ENCODE results near the gene LCN10.
"Not testable (repeated sequence)": the region's sequence is repeated elsewhere in the genome, so short reads cannot be mapped to it uniquely, and the experiment has no call there.

Gene LCN10

DNA sequence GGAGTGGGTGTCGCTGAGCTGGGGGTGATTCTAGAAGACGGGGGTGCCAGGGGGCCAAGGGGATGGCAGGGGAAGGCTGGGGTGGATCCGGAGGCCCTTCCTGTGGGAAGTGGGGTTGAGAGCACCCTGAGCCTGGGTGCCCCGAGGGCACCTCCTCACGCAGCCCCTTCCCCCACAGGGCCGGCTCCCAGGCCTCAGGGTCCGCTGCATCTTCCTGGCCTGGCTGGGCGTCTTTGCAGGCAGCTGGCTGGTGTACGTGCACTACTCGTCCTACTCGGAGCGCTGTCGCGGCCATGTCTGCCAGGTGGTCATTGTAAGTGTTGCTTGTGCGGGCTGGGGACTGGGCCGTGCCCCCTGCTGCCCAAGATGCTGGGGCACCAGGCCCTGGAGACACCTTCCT, 25.3 kb downstream of the LCN10 start:
- DNase-seq, result no peak

DNA sequence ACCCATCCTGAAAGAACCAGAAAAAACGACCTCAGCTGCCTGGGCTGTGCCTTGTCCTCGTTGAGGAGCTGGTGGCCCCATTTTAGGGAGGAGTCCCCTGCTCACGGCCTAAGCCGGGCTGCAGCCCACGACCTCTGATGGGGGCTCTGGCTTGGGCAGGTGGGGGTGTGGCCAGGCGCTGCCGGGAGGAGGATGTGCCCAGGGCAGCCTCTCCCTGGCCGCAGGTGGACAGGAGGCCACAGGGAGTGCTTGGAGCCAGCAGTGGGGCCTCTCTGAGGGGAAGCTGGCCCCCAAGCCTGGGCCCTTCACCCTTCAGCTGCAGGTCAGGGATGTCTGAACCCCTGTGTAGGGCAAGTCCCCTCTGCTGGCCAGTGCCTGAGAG, 27.9 kb downstream of the LCN10 start:
- DNase-seq, result no peak

DNA sequence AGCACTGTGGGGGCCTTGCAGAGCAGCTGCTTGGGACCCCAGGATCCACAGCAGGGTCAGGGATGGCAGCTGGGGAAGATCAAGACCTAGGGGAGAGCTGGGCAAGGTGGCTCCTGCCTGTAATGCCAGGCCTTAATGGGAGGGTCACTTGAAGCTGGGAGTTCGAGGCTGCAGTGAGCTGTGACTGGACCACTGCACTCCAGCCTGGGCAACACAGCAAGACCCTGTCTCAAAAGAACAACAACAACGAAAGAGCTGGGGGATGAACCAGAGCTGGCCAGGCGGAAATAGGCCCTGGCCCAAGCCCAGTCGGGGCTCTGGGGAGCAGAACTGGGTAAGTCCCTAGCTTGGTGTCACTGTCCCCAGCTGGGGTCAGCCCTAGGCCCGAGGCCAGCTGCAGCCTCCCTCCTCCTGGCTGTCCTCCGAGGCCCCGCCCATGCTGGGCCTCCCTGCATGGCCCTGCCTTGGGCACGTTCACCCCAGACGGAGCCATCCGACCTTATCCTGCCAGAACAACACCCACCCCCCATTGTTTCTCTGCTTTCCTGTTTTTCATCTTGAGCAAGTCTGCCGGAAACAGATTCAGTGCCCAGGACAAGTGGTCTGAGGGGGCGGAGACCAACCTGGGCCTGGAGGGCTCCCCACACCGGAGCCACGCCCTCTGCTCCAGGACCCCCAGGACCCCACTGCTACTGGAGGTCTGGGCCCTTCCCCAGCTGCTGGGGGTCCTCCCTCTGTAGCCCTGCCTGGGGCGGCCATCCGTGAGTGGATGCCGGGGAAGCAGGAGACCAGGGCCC, 28.4 kb downstream of the LCN10 start:
- no peak for DNase-seq

GRCh38 chr9:136713550-136713949, 29.2 kb downstream of the LCN10 start:
- DNase-seq, result no peak

DNA sequence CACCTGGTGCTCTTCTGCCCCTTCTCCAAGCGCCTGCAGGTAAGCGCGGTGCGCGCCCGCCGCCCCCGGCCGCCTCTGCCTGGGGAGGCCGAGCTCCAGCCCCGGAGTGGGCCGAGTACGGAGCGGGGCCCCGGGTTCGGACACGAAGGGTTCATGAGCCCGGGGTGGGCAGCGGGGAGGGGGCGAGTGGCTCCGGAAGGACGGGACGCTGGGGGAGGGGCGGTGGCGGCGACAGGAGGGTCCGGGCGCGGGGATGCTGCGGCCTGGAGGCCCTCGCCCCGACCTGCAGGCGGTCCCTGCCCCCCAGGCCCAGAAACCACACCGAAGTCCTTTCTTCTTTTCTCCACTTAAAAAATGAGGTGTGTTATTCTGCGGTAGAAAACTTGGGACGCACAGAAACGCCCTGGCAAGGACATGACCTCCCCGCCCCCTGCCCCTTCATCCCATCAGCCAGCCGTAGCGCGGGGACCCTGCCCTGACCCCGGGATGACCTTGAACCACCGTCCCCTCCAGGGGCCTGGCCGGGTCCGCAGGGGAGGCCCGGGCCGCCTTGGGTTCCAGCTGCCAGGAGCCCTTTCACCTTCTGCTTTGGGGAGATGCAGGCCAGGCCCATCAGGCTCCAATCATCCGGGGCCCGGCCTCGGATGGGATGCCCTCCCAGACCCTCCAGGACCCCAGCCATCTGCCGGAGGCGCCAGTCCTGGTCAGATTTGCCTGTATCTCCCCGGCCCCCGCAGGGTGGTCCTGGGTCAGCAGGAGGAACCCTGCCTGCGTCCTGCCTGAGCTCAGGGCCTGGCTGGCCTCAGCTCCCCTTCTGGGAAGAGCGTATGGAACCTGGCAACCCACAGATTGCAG, 29.8 kb downstream of the LCN10 start:
- DNase-seq, result no peak

- DNase-seq, result no peak
These were observed 30.7 kb downstream of the LCN10 start, which contains the start of gene DIPK1B for GRCh38 chr9:136711751-136712689. Gene DIPK1B (plus strand): TSS chr9:136712572. CDS start chr9:136712666, 94 bp downstream.

- DNase-seq, result not testable (repeated sequence)
These were observed 31.5 kb downstream of the LCN10 start for GRCh38 chr9:136711219-136711648.

DNA sequence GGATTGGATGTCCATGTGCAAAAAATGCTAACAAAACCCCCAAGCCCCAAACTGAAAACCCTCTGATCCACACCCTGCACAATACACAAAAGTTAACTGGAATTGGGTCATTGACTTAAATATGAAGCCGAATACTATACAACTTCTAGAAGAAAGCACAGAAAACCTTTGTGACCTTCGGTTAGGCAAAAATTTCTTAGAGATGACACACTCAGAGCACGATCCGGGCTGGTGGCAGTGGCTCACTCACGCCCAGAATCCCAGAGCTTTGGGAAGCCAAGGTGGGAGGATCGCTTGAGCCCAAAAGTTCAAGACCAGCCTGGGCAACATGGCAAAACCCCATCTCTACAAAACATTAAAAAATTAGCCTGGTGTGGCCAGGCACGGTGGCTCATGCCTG, 32.2 kb downstream of the LCN10 start:
- DNase-seq, result no peak

DNA sequence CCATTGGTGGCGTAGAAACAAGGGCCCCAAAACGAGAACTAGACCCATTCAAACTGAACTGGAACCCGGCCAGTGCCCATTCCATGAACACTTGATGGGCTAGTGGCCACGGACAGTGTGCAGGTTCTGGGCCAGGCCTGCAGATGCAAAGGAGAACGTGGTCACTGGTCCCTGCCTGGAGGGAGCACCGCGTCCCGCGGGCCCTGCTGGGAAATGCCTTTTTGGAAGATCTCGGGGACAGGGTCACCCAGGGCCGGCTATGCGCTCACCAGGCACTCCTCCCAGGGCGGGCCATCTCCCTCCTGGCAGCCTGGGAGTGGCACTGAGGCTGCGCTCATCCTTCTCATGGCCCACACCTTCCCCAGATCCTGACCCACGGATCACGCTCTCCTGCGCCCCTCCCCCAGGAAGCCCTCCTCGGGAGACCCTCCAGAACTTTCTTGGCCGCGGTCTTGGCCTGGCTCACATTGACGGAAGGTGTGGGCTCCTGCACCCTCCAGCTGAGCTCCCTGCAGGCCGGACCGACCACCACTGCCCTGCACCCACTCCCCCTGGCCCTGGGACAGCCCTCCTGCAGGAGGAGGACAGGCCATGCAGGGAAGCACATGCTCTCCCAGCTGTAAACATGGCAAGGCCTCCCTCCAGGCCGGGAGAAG, 33.2 kb downstream of the LCN10 start:
- no peak for DNase-seq

GRCh38 chr9:136707849-136708517, 34.8 kb downstream of the LCN10 start:
- no peak for DNase-seq

DNA sequence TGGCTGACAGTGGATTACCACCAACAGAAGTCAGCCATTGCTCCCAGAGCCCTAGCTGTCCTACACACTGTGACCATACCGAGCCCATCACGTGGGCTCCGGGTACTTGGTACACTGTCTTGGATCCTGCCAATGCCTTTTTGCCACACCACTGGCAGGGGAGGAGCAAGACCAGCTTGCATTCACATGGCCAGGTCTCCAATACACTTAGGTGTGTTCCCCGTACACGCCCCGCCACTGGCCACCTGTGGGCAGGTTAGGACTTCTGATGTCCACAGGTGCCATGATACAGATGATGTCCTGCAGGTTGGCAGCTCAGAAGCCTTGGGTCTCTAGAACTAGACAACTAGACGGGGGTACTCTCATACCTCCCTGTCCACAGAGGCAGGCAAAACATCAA, 35.7 kb downstream of the LCN10 start:
- no peak for DNase-seq

DNA sequence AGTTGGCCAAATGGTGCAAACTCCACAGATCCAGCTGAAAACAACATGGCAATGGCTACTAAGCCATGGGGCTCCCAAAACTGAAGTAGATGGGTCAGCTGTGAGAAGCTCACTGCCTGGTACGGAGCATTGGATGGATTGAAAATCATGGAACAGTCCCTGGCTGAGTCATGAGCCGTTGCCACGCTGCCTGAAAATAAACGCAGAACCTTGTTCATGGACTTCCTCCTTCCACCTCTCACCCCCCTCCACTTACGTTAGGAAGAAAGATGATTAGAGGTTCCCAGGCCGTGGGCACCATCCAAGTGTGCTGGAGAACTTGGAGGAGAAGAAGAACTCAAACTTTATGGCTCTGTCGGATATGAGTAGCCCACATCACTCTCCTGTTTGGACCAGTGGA, 37.2 kb downstream of the LCN10 start:
- DNase-seq, result no peak

DNA sequence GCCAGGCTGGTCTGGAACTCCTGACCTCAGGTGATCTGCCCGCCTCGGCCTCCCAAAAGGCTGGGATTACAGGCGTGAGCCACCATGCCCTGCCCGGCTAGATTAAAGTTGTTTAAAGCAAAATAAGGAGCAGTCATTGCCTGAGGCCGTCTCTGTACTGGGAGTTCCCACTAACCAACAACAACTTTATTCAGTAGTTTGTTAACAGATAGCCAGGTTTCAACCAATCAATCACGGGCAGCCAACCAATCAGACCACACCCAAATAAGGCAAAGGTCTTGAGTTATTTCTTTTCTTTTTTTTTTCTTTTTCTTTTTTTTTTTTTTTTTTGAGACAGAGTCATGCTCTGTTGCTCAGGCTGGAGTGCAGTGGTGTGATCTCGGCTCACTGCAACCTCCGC, 38.0 kb downstream of the LCN10 start:
- not testable (repeated sequence) for DNase-seq

DNA sequence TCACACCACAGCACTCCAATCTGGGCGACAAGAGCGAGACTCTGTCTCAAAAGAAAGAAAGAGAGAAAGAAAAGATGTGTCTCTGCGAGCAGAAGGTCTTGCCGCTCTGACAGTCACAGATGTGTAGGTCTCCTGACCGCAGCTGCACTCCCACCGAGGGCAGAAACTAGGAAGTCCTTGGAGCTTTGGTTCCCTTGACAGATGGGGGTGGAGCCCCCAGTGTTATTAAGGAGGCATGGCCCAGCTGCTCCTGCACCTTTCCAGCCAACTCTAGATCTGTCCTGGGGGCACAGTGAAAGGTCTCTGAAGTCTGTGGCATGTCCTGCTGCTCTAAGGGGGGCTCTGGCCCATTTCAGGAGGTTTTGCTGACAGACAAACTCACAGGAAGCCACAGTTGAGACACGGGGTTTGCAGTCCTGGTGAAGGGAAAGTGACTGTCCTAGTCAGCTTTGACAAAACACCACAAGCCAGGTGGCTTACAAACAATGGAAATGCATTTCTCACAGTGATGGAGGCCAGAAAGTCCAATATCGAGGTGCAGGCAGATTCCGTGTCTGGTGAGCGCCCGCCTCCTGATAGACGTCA, 39.4 kb downstream of the LCN10 start:
- no peak for DNase-seq

GRCh38 chr9:136701668-136702053, 41.1 kb downstream of the LCN10 start:
- DNase-seq, result no peak

- no peak for DNase-seq
These were observed 41.6 kb downstream of the LCN10 start for GRCh38 chr9:136700959-136701667.

DNA sequence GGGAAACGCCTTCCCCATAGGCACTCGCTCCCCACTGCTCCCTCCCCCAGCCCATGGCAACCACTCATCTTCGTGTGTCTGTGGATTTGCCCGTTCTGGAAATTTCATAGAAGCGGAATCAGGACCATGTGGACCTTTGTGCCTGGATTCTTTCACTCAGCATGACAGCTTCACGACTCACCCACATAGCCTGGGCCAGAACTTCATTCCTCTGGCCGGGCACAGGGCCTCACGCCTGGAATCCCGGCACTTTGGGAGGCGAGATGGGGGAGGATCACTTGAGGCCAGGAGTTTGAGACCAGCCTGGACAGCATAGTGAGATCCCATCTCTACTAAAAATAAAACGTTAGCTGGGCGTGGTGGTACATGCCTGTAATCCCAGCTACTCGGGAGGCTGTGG, 42.4 kb downstream of the LCN10 start:
- DNase-seq, result no peak

DNA sequence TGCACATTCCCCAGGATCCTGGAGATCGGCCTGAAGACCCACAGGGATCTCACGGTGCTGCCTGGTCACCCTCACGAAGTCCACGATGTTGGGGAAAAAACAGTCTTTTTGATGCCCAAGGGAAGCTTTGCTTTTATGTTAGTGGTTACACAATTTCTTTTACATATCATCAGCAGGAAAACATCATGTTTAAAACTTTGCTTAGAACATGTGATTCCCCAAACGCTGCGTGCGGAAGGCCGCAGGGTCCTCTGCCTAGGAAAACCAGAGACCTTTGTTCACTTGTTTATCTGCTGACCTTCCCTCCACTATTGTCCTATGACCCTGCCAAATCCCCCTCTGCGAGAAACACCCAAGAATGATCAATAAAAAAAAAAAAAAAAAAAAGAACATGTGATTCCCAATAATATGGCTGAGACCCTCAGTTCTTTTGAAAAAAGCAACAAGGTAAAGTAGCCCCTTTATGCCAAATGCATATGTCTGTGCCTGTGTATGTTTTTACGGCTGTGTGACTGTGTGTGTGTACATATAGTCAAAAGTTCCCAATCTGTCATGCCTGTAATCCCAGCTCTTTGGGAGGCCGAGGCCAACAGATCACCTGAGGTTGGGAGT, 44.0 kb downstream of the LCN10 start:
- DNase-seq, result no peak

DNA sequence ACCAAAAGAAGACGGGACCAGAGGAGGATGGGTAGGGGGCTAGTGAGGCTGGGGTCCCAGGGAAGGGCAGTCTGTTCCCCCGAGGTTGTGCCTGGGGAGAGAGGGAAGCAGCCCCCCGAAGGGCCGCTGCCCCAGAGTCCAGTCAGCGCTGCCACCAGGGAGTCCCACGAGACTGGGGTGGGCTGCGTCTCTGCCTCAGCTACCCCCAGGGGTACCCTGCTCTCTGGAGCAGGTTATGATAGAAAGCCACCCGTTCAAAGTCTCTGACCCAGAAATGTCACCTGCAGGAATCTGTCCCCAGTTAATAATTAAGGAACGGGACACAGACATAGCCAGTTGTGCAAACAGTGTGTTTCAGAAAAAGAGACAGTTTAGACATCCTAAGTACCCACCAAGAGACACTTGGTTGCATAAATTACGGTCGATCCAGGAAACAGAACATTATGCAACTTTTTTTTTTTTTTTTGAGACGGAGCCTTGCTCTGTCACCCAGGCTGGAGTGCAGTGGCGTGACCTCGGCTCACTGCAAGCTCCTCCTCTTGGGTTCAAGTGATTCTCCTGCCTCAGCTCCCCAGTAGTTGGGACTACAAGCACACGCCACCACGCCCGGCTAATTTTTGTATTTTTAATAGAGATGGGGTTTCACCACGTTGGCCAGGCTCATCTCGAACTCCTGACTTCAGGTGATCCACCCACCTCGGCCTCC, 44.8 kb downstream of the LCN10 start:
- DNase-seq, result no peak
